CD14-positive monocyte (primary cell): ENCODE measurements around the gene CLEC19A. TPM values are rescaled to one million over a fixed set of nuclear protein-coding genes. Genes with fewer than 3 reads are reported as not detected.

Experiments used
- DNase-seq, 3 donors: peaks; one replicate each; pipeline ENCODE4 v3.0.0-alpha.2; 2011 to 2022
- H2AFZ ChIP-seq: 2 replicates; pipeline ENCODE4 v1.6.0; 2012; ENCODE audit warnings: mild to moderate bottlenecking, low read depth, low read length, inconsistent platforms; ENCODE audit not compliant: insufficient read depth, poor library complexity, severe bottlenecking
- H3K27ac ChIP-seq, 2 donors: 1 replicate in 1 of 2; 2 replicates in 1 of 2; pipeline ENCODE4 v1.5.1; 2012 to 2013; ENCODE audit warnings: low read length in 2 of 2, control low read depth in 1 of 2, inconsistent platforms in 1 of 2, low read depth in 1 of 2, mild to moderate bottlenecking in 1 of 2
- H3K27me3 ChIP-seq, 2 donors: one replicate each; pipeline versions ENCODE4 v1.6.0 to v1.6.1; 2011 to 2013; ENCODE audit warnings: low read length in 2 of 2; ENCODE audit not compliant: control insufficient read depth in 2 of 2, insufficient read depth in 2 of 2
- H3K36me3 ChIP-seq, 2 donors: replicated peaks in 1 of 2; 1 replicate in 1 of 2; 2 replicates in 1 of 2; pipeline versions ENCODE4 v1.5.1 to v1.6.1; 2012 to 2013; ENCODE audit warnings: low read length in 2 of 2, control low read depth in 1 of 2, inconsistent platforms in 1 of 2, mild to moderate bottlenecking in 1 of 2; ENCODE audit not compliant: insufficient read depth in 2 of 2, control insufficient read depth in 1 of 2
- H3K4me1 ChIP-seq, 2 donors: 1 replicate in 1 of 2; 2 replicates in 1 of 2; pipeline versions ENCODE4 v1.5.1 to v1.6.1; 2012 to 2013; ENCODE audit warnings: low read length in 2 of 2, control low read depth in 1 of 2, inconsistent platforms in 1 of 2, mild to moderate bottlenecking in 1 of 2, moderate library complexity in 1 of 2; ENCODE audit not compliant: insufficient read depth in 2 of 2, control insufficient read depth in 1 of 2
- H3K4me2 ChIP-seq: replicated peaks from 2 replicates; pipeline ENCODE3; 2012; ENCODE audit warnings: low read length, moderate library complexity, mild to moderate bottlenecking; ENCODE audit not compliant: poor library complexity, severe bottlenecking; ENCODE audit errors: extremely low read depth
- H3K4me3 ChIP-seq, 3 experiments: fragments of 200-600 bp in 1 of 3; sonication (generic) in 1 of 3; replicated peaks in 1 of 3; 1 replicate in 2 of 3; 2 replicates in 1 of 3; pipeline ENCODE4 v1.5.1; 2011 to 2013; ENCODE audit warnings: low read length in 3 of 3, mild to moderate bottlenecking in 3 of 3, control low read depth in 2 of 3, low read depth in 2 of 3, inconsistent platforms in 1 of 3, moderate library complexity in 1 of 3
- H3K79me2 ChIP-seq: 2 replicates; pipeline ENCODE4 v1.6.0; 2012; ENCODE audit warnings: mild to moderate bottlenecking, control low read depth, inconsistent platforms, low read length, moderate library complexity; ENCODE audit not compliant: insufficient read depth
- H3K9ac ChIP-seq: 2 replicates; pipeline ENCODE4 v1.6.0; 2017; ENCODE audit warnings: low read length, mild to moderate bottlenecking; ENCODE audit not compliant: insufficient read depth, poor library complexity, severe bottlenecking
- H3K9me3 ChIP-seq, 2 donors: replicated peaks in 1 of 2; 1 replicate in 1 of 2; 2 replicates in 1 of 2; pipeline versions ENCODE4 v1.5.1 to v1.6.1; 2012 to 2013; ENCODE audit warnings: low read length in 2 of 2, control low read depth in 1 of 2; ENCODE audit not compliant: control insufficient read depth in 1 of 2, insufficient read depth in 1 of 2
- H4K20me1 ChIP-seq: 2 replicates; pipeline ENCODE4 v1.6.0; 2012; ENCODE audit warnings: mild to moderate bottlenecking, low read length, control low read depth, moderate library complexity; ENCODE audit not compliant: insufficient read depth
- H3K27ac Mint-ChIP-seq, 7 donors: one replicate each; pipeline ENCODE4 v1.8.0; 2020; ENCODE audit warnings: mild to moderate bottlenecking in 7 of 7, mixed read lengths in 7 of 7, moderate library complexity in 6 of 7, inconsistent platforms in 2 of 7
- H3K27me3 Mint-ChIP-seq, 3 donors: one replicate each; pipeline ENCODE4 v1.8.0; 2021 to 2022; ENCODE audit warnings: low read depth in 3 of 3, mild to moderate bottlenecking in 3 of 3, mixed read lengths in 3 of 3, moderate library complexity in 3 of 3, inconsistent platforms in 1 of 3
- H3K36me3 Mint-ChIP-seq, 2 donors: one replicate each; pipeline ENCODE4 v1.8.0; 2020; ENCODE audit warnings: mixed read lengths in 2 of 2, inconsistent platforms in 1 of 2, mild to moderate bottlenecking in 1 of 2
- H3K4me1 Mint-ChIP-seq: one replicate; pipeline ENCODE4 v1.8.0; 2020; ENCODE audit warnings: mild to moderate bottlenecking, mixed read lengths
- H3K4me3 Mint-ChIP-seq, 2 donors: one replicate each; pipeline ENCODE4 v1.8.0; 2020; ENCODE audit warnings: mild to moderate bottlenecking in 2 of 2, mixed read lengths in 2 of 2, moderate library complexity in 1 of 2
- H3K9me3 Mint-ChIP-seq, 7 donors: one replicate each; pipeline ENCODE4 v1.8.0; 2020 to 2022; ENCODE audit warnings: mixed read lengths in 7 of 7, mild to moderate bottlenecking in 6 of 7, moderate library complexity in 6 of 7, inconsistent platforms in 2 of 7
- WGBS: methylation state at CpG from one replicate; pipeline ENCODE4 v1.1.5; 2013; ENCODE audit warnings: missing lambda C conversion rate; ENCODE audit not compliant: insufficient coverage; 5-methylcytosine and 5-hydroxymethylcytosine counted together
- intact Hi-C, 2 donors: fragments of 100-400 bp; cut with micrococcal nuclease; formaldehyde crosslinking; loops; one replicate each; pipeline versions ENCODE4 v1.15.0 to v1.15.1; 2023
- polyA plus RNA-seq, 3 donors: library from polyadenylated mRNA; depleted of rRNA in 1 of 3; unstranded in 2 of 3; stranded (reverse) in 1 of 3; fragments of 300-500 nt in 2 of 3; fragments of >200 nt in 1 of 3; fragmentation: Illumina TruSeq in 2 of 3; gene quantifications; 1 replicate in 2 of 3; 2 replicates in 1 of 3; pipeline ENCODE4 v1.2.3, GENCODE V29; 2012 to 2021
- TF ChIP-seq, protein P1 (sequence below): fragments of 200-600 bp; IDR thresholded peaks from one replicate; pipeline ENCODE4 v1.8.0; 2022; ENCODE audit warnings: antibody characterized with exemption, mild to moderate bottlenecking

Gene CLEC19A
- polyA plus RNA-seq, 3 donors, result not detected

DNA sequence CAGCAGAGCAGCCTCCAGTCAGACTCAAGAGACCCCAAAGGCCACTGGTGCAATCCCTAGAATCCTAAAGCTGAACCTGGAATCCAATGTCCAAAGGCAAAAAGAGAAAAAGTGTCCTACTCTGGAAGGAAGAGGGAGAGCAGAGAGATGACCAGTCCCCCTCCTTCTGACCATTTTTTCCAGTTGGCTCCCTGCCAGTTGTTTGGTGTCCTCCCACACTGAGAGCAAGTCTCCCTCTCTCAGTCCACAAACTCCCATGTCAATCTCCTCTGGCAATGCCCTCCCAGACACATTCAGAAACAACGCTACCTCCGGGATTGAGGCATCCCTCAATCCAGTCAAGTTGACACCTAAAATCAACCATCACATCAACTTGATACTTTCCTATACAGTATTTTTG lies 4.3 kb upstream of the CLEC19A start:
- Histone ChIP-seq H3K4me3 (no peak overlapping the region), H4K20me1 (no peaks in the 10 kb centered on the region), H3K4me1 (no peaks in the 10 kb centered on the region), H3K36me3 (no peaks in the 10 kb centered on the region), H3K9me3 (no peaks in the 10 kb centered on the region), H3K4me2 (no peak overlapping the region), H2AFZ (no peak overlapping the region), H3K9ac (no peak overlapping the region), H3K27ac (no peak overlapping the region), H3K79me2 (no peaks in the 10 kb centered on the region), H3K27me3 (peaks cover 2 to 4% of the 10 kb centered on the region in 2 donors)
- Mint-ChIP-seq H3K27me3 (peaks cover 0 to 21% (median 3%) of the 10 kb centered on the region in 3 donors), H3K4me3 (no peak overlapping the region), H3K4me1 (no peaks in the 10 kb centered on the region), H3K36me3 (no peaks in the 10 kb centered on the region), H3K9me3 (peaks cover 0 to 2% (median 0%) of the 10 kb centered on the region in 7 donors), H3K27ac (no peak overlapping the region)
- intact Hi-C loops, result no loop called here
- no peak for DNase-seq
- TF ChIP-seq, protein P1, sequence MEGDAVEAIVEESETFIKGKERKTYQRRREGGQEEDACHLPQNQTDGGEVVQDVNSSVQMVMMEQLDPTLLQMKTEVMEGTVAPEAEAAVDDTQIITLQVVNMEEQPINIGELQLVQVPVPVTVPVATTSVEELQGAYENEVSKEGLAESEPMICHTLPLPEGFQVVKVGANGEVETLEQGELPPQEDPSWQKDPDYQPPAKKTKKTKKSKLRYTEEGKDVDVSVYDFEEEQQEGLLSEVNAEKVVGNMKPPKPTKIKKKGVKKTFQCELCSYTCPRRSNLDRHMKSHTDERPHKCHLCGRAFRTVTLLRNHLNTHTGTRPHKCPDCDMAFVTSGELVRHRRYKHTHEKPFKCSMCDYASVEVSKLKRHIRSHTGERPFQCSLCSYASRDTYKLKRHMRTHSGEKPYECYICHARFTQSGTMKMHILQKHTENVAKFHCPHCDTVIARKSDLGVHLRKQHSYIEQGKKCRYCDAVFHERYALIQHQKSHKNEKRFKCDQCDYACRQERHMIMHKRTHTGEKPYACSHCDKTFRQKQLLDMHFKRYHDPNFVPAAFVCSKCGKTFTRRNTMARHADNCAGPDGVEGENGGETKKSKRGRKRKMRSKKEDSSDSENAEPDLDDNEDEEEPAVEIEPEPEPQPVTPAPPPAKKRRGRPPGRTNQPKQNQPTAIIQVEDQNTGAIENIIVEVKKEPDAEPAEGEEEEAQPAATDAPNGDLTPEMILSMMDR, result no peak
- no CpG with 5 or more reads among the region's 2 CpGs for WGBS

DNA sequence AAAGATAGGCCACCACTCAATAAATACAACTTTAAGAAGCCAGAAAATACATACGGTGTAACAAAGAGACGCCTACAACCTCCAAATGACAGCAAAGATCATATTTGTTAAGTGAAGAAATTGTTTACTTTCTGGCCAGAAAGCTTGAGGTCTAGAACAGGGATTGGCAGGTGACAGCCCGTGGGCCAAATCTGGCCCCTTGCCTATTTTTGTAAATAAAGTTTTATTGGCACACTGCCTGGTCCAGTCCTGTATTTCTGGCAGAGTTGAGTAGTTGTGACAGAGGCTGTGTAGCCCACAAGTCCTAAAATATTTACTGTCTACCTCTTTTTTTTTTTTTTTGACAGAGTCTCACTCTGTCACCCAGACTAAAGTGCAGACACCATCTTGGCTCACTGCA lies 3.4 kb upstream of the CLEC19A start:
- Mint-ChIP-seq H3K4me1 (no peaks in the 10 kb centered on the region), H3K27ac (no peak overlapping the region), H3K36me3 (no peaks in the 10 kb centered on the region), H3K4me3 (no peak overlapping the region), H3K9me3 (peaks cover 0 to 2% (median 0%) of the 10 kb centered on the region in 7 donors), H3K27me3 (peaks cover 0 to 20% (median 3%) of the 10 kb centered on the region in 3 donors)
- H3K27ac ChIP-seq, result no peak overlapping the region
- no peaks in the 10 kb centered on the region for H3K4me1 ChIP-seq
- no peak overlapping the region for H3K9ac ChIP-seq
- H3K4me2 ChIP-seq, result no peak overlapping the region
- H3K36me3 ChIP-seq, result no peaks in the 10 kb centered on the region
- no peak for DNase-seq
- TF ChIP-seq, protein P1, result no peak
- no CpG with 5 or more reads among the region's 3 CpGs for WGBS
- H3K79me2 ChIP-seq, result no peaks in the 10 kb centered on the region
- no peak overlapping the region for H3K4me3 ChIP-seq
- no peak overlapping the region for H2AFZ ChIP-seq
- peaks cover 1 to 4% of the 10 kb centered on the region in 2 donors for H3K27me3 ChIP-seq
- intact Hi-C loops, result no loop called here
- H3K9me3 ChIP-seq, result no peaks in the 10 kb centered on the region
- H4K20me1 ChIP-seq, result no peaks in the 10 kb centered on the region
